Heart left ventricle (tissue), 16 donors: ENCODE measurements around the gene EIF3A. TPM values are rescaled to one million over a fixed set of nuclear protein-coding genes. Genes with fewer than 3 reads are reported as not detected.

Experiments used
- ATAC-seq, 4 donors: fragments of 200-7000 bp; cut with Tn5 transposase; one replicate each; pipeline ENCODE4 v1.9.1; 2020 to 2022; ENCODE audit warnings: moderate library complexity in 4 of 4, mild to moderate bottlenecking in 3 of 4, moderate number of reproducible peaks in 1 of 4
- DNase-seq, 5 donors: peaks; one replicate each; pipeline ENCODE4 v3.0.0-alpha.2; 2020
- H3K27ac ChIP-seq, 12 donors: fragments of 200-600 bp; sonication (generic) in 4 of 12; one replicate each; pipeline versions ENCODE4 v1.5.0 to v1.8.0; 2016 to 2022; ENCODE audit warnings: mild to moderate bottlenecking in 2 of 12
- H3K27me3 ChIP-seq, 9 donors: fragments of 200-600 bp; sonication (generic) in 2 of 9; one replicate each; pipeline versions ENCODE4 v1.5.1 to v1.8.0; 2016 to 2022; ENCODE audit warnings: mild to moderate bottlenecking in 3 of 9
- H3K36me3 ChIP-seq, 9 donors: fragments of 200-600 bp; sonication (generic) in 2 of 9; one replicate each; pipeline versions ENCODE4 v1.5.0 to v1.8.0; 2018 to 2022; ENCODE audit warnings: mild to moderate bottlenecking in 2 of 9
- H3K4me1 ChIP-seq, 12 donors: fragments of 200-600 bp; sonication (generic) in 4 of 12; one replicate each; pipeline versions ENCODE4 v1.5.0 to v1.8.0; 2016 to 2022; ENCODE audit warnings: mild to moderate bottlenecking in 3 of 12
- H3K4me3 ChIP-seq, 12 donors: fragments of 200-600 bp; sonication (generic) in 4 of 12; one replicate each; pipeline versions ENCODE4 v1.5.0 to v1.8.0; 2017 to 2022; ENCODE audit warnings: mild to moderate bottlenecking in 9 of 12, moderate library complexity in 4 of 12
- H3K9me3 ChIP-seq, 12 donors: fragments of 200-600 bp; sonication (generic) in 4 of 12; one replicate each; pipeline versions ENCODE4 v1.5.0 to v1.8.0; 2016 to 2022; ENCODE audit warnings: mild to moderate bottlenecking in 1 of 12
- POLR2A ChIP-seq, 2 donors: fragments of 450-650 bp; IDR thresholded peaks; one replicate each; pipeline ENCODE4 v1.6.1; 2017; ENCODE audit warnings: antibody characterized with exemption in 2 of 2, mild to moderate bottlenecking in 2 of 2, moderate library complexity in 2 of 2
- WGBS, 4 donors: extraction: QIAGEN DNeasy Blood & Tissue Kit in 2 of 4; methylation state at CpG; one replicate each; pipeline versions ENCODE4 v1.1.5 to v1.1.7; 2013 to 2018; 5-methylcytosine and 5-hydroxymethylcytosine counted together
- intact Hi-C, 10 donors: fragments of 100-400 bp; cut with DNase I; formaldehyde crosslinking; loops; one replicate each; pipeline versions ENCODE4 v1.11.1 to v1.14.2; 2022
- long read RNA-seq, 3 donors: library from polyadenylated mRNA; unstranded; transcript quantifications; one replicate each; pipeline ENCODE4 v2.0.0, GENCODE V29; 2020 to 2021
- polyA plus RNA-seq, 2 donors: library from polyadenylated mRNA; stranded (reverse); fragments of 200-250 nt; gene quantifications; one replicate each; pipeline ENCODE4 v1.2.3, GENCODE V29; 2013
- total RNA-seq, 9 donors: library from RNA; depleted of rRNA in 2 of 9; stranded (reverse); fragments of >200 nt in 2 of 9; fragmentation: NEBNext Ultra II Directional in 3 of 9; extraction: Animal tissue kit (Norgen Biotek cat#: 25700) in 3 of 9; gene quantifications; one replicate each; pipeline versions ENCODE4 v1.1.0 to v1.2.4, GENCODE V29; 2016 to 2023
- TF ChIP-seq, protein P1 (sequence below), 12 donors: fragments of 200-600 bp; sonication (generic) in 4 of 12; IDR thresholded peaks; one replicate each; pipeline versions ENCODE4 v1.5.0 to v1.8.0; 2018 to 2022; ENCODE audit warnings: antibody characterized with exemption in 12 of 12, mild to moderate bottlenecking in 5 of 12
- donor health status: ischemic (EF 13 %, LVEDD 7.1; RV severe dilation, severe dysfunction).
- donor health status: healthy with polysubstance abuse.
- donor health status: DM: no; HTN: yes; CAD: no.
- donor health status: DM: no; HTN: no; CAD: no.
- donor health status: ischemic (EF 25% LVEDD 6.9; RV normal size, moderate dysfunction).
- donor health status: ischemic (EF 25% LVEDD 5.7; RV mildly dilated, moderate dysfunction).
- donor health status: healthy.
- donor health status: DM: yes; HTN: yes; CAD: no.
- donor health status: ischemic (EF 35%, LVEDD 5.7; RV mildly dilated, moderate dysfunction).
- donor health status: nonischemic (EF 11% LVEDD 7.7; RV severe dilation, severe dysfunction).
- donor health status: DM: yes; HTN: yes; CAD: no.
- donor health status: PGD.
- donor health status: ischemic (EF 29% LVEDD 5.4; RV normal size, mild dysfunction).
- donor health status: nonischemic (EF 23%, LVEDD 6.1; RV moderate dilation, normal function).

EIF3A gene
- 100 to 1,000 TPM in 6 of 9 donors, 10 to 100 TPM in 3; 80.3 to 143 (median 110) TPM for total RNA-seq
- polyA plus RNA-seq = 10 to 100 TPM; 41.9 to 92.2 TPM
- long read RNA-seq, donor 1, full-length matches to known transcripts = 143 of 385 reads
- long read RNA-seq, donor 1, partial matches to known transcripts = 227 of 385 reads
- long read RNA-seq, donor 1, other reads (novel, unspliced or antisense) = 15 of 385 reads
- long read RNA-seq, donor 2, full-length matches to known transcripts = 70 of 1,042 reads
- long read RNA-seq, donor 2, partial matches to known transcripts = 953 of 1,042 reads
- long read RNA-seq, donor 2, other reads (novel, unspliced or antisense) = 19 of 1,042 reads
- long read RNA-seq, donor 3, full-length matches to known transcripts = 125 of 382 reads
- long read RNA-seq, donor 3, partial matches to known transcripts = 248 of 382 reads
- long read RNA-seq, donor 3, other reads (novel, unspliced or antisense) = 9 of 382 reads

DNA sequence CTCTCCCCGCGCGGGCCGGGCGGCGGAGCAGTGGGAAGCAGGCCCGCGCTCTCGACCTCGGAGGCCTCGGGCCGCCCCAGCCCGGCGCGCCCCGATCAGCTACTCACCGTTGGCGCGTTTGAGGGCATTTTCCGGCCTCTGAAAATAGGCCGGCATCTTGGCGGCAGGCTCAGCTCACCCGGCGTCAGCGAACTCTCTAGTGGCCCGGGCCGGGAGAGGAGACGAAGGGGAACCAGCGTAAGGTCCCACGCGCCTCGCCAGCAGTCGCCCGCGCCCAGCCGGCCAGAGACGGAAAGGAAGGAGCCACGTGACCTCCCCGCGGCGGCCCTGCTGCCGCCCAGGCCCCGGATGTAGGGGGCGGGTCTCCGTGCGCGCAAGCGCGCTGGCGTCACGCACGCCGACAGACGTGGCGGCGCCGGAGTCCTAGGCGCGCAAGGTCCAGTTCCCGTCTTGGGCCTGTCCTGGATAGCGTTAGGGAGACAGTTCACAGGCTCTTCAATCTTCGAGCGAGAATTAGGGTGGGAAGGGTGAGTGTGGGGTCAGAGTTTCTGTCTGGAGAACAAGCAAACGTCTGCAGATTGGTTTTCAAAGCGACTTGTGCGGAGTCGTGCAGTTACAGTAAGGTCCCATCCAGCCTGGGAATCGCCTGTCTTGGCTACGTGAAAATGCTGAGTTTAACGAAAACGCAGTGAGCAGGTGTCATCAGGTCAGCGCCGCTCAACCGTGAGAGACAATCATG lies at the start of gene EIF3A:
TSS of gene EIF3A (minus strand) at position 297 of the 739 bp plus-strand sequence. CDS start at position 156, 141 bp downstream.
- Histone ChIP-seq H3K4me3 (peak within 1 kb of the TSS; percentile 76 to 100 (median 88)), H3K27me3 (no peaks in the 10 kb centered on the region), H3K27ac (peak within 1 kb of the TSS; percentile 95 to 100 (median 98)), H3K36me3 (peaks cover 0 to 4% (median 0%) of the 10 kb centered on the region in 9 donors), H3K9me3 (no peaks in the 10 kb centered on the region), H3K4me1 (peaks cover 0 to 43% (median 32%) of the 10 kb centered on the region in 12 donors)
- DNase-seq (peak; percentile 93 to 97 (median 94)), ATAC-seq (peak; percentile 92 to 97 (median 97))
- intact Hi-C loops = loop anchor here in 4 of 10 donors (1.0 to 2.0 kb wide), 3 partner anchors 20 to 85 kb away; partner anchors contain the start of genes DENND10 (in 3 of the 4) and SFXN4 (in 1 of the 4)
- WGBS, 4 donors = 0 to 1% (median 0%) methylated on average over 23 to 74 of the region's 74 CpGs
- peak; percentile 50 to 91 for TF ChIP-seq POLR2A (IDR thresholded peaks at IDR 0.05)
- TF ChIP-seq, protein P1, sequence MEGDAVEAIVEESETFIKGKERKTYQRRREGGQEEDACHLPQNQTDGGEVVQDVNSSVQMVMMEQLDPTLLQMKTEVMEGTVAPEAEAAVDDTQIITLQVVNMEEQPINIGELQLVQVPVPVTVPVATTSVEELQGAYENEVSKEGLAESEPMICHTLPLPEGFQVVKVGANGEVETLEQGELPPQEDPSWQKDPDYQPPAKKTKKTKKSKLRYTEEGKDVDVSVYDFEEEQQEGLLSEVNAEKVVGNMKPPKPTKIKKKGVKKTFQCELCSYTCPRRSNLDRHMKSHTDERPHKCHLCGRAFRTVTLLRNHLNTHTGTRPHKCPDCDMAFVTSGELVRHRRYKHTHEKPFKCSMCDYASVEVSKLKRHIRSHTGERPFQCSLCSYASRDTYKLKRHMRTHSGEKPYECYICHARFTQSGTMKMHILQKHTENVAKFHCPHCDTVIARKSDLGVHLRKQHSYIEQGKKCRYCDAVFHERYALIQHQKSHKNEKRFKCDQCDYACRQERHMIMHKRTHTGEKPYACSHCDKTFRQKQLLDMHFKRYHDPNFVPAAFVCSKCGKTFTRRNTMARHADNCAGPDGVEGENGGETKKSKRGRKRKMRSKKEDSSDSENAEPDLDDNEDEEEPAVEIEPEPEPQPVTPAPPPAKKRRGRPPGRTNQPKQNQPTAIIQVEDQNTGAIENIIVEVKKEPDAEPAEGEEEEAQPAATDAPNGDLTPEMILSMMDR (IDR thresholded peaks at IDR 0.05) = no peak

GRCh38 chr10:119129721-119130120 lies 49.1 kb upstream of the EIF3A start:
- peaks cover 0 to 82% (median 68%) of the 10 kb centered on the region in 9 donors for H3K36me3 ChIP-seq
- peak overlapping the region in 1 of 12 donors; percentile 96 for H3K27ac ChIP-seq
- H3K27me3 ChIP-seq = no peaks in the 10 kb centered on the region
- no peak overlapping the region for H3K4me3 ChIP-seq
- TF ChIP-seq, protein P1 (IDR thresholded peaks at IDR 0.05) = no peak
- no peak for TF ChIP-seq POLR2A (IDR thresholded peaks at IDR 0.05)
- intact Hi-C loops = no loop called here
- H3K9me3 ChIP-seq = no peaks in the 10 kb centered on the region
- no peak for ATAC-seq
- DNase-seq = no peak
- peaks cover 0 to 53% (median 0%) of the 10 kb centered on the region in 12 donors for H3K4me1 ChIP-seq
- 94 to 96% (median 94%) methylated on average over 4 of the region's 4 CpGs for WGBS, 4 donors

- Histone ChIP-seq H3K9me3 (no peaks in the 10 kb centered on the region), H3K36me3 (peaks cover 0 to 99% (median 84%) of the 10 kb centered on the region in 9 donors), H3K27ac (no peak overlapping the region), H3K4me3 (no peak overlapping the region), H3K4me1 (peaks cover 0 to 18% (median 0%) of the 10 kb centered on the region in 12 donors), H3K27me3 (no peaks in the 10 kb centered on the region)
- no peak for ATAC-seq
- 95 to 99% (median 97%) methylated on average over 2 of the region's 2 CpGs for WGBS, 4 donors
- intact Hi-C loops = no loop called here
- TF ChIP-seq POLR2A (IDR thresholded peaks at IDR 0.05) = no peak
- TF ChIP-seq, protein P1 (IDR thresholded peaks at IDR 0.05) = no peak
- DNase-seq = no peak
These were observed 45.3 kb upstream of the EIF3A start for GRCh38 chr10:119125942-119126341.
